DND-41 (cell line): ENCODE results near the gene PGLYRP1.

Experiments used
- EZH2 ChIP-seq: IDR thresholded peaks from 3 replicates; pipeline ENCODE4 v1.6.1; 2012; ENCODE audit warnings: borderline replicate concordance, low read depth, mild to moderate bottlenecking, moderate library complexity, low read length, inconsistent platforms; ENCODE audit not compliant: severe bottlenecking
- TF ChIP-seq, protein P1 (sequence below): IDR thresholded peaks from 2 replicates; pipeline ENCODE4 v1.5.1; 2012; ENCODE audit warnings: borderline replicate concordance, low read length, moderate library complexity, mild to moderate bottlenecking; ENCODE audit not compliant: poor library complexity, severe bottlenecking; ENCODE audit errors: extremely low read depth

DNA sequence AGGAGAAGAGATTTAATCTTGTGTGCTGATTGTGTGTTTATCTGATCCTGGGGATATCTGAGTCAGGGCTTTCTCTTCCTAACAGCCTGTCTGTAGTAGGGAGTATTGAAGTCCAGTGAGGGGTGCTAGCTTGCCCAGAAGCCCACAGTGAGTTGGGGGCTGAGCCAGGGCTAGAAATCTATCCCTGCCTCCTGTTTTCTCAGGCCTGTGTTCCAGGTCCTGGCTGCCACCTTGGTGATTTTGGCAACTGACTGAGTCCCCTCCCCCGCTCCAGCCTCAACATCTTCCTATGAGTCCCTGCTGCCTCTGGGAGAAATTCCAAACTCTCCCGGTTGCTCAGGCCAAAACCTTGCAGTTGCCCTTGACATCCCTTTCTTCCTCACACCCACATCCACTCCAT lies 41.5 kb downstream of the PGLYRP1 start:
- TF ChIP-seq, protein P1, sequence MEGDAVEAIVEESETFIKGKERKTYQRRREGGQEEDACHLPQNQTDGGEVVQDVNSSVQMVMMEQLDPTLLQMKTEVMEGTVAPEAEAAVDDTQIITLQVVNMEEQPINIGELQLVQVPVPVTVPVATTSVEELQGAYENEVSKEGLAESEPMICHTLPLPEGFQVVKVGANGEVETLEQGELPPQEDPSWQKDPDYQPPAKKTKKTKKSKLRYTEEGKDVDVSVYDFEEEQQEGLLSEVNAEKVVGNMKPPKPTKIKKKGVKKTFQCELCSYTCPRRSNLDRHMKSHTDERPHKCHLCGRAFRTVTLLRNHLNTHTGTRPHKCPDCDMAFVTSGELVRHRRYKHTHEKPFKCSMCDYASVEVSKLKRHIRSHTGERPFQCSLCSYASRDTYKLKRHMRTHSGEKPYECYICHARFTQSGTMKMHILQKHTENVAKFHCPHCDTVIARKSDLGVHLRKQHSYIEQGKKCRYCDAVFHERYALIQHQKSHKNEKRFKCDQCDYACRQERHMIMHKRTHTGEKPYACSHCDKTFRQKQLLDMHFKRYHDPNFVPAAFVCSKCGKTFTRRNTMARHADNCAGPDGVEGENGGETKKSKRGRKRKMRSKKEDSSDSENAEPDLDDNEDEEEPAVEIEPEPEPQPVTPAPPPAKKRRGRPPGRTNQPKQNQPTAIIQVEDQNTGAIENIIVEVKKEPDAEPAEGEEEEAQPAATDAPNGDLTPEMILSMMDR = no peak
- no peak for TF ChIP-seq EZH2
